Large intestine (tissue), 3 donors: Measurements from ENCODE around the gene TBC1D22A. TPM values are rescaled to one million over a fixed set of nuclear protein-coding genes. Genes with fewer than 3 reads are reported as not detected.

Source experiments
- DNase-seq, 2 donors: peaks; one replicate each; pipeline versions ENCODE4 v3.0.0 to v3.0.0-alpha.2; 2013
- H3K27ac ChIP-seq: one replicate; pipeline ENCODE4 v1.5.1; 2013; ENCODE audit warnings: low read length
- H3K27me3 ChIP-seq: 2 replicates; pipeline ENCODE4 v1.6.1; 2013; ENCODE audit warnings: low read length; ENCODE audit not compliant: control insufficient read depth, insufficient read depth
- H3K36me3 ChIP-seq: 2 replicates; pipeline ENCODE4 v1.6.1; 2013; ENCODE audit warnings: low read length; ENCODE audit not compliant: control insufficient read depth, insufficient read depth
- H3K4me1 ChIP-seq: one replicate; pipeline ENCODE4 v1.6.1; 2013; ENCODE audit warnings: low read length; ENCODE audit not compliant: control insufficient read depth, insufficient read depth
- H3K4me3 ChIP-seq: one replicate; pipeline ENCODE4 v1.5.1; 2013; ENCODE audit warnings: low read length
- H3K9me3 ChIP-seq: one replicate; pipeline ENCODE4 v1.6.1; 2013; ENCODE audit warnings: mild to moderate bottlenecking, low read depth, low read length, moderate library complexity; ENCODE audit not compliant: control insufficient read depth
- WGBS: methylation state at CpG from one replicate; pipeline ENCODE4 v1.1.5; 2013; ENCODE audit warnings: low lambda C conversion rate; ENCODE audit not compliant: insufficient coverage; 5-methylcytosine and 5-hydroxymethylcytosine counted together
- polyA plus RNA-seq: library from polyadenylated mRNA; unstranded; fragments of 120-200 nt; gene quantifications from one replicate; pipeline ENCODE4 v1.2.1, GENCODE V29; 2013

The TBC1D22A gene
- polyA plus RNA-seq, 1 donor = 21.5 TPM

DNA sequence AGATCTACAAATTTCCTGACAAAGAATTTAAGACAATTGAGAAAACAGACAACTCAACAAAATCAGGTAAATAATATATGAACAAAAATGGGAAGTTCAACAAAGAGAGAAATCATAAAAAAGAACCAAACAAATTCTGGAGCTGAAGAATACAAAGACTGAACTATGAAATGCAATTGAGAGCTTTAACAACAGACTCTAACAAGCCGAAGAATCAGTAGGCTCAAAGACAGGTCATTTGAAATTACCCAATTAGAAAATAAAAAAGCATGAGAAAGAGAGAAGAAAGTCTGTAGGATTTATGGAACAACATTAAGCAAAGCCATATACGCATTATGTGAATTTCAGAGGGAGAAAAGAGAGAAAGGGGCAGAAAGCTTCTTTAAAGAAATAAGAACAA, 72.8 kb downstream of the TBC1D22A start:
- H3K27me3 ChIP-seq = no peaks in the 10 kb centered on the region
- DNase-seq = no peak
- H3K9me3 ChIP-seq = peaks cover 8% of the 10 kb centered on the region
- no peak overlapping the region for H3K27ac ChIP-seq
- 100% methylated on average over 2 of the region's 2 CpGs for WGBS
- no peaks in the 10 kb centered on the region for H3K4me1 ChIP-seq
- H3K4me3 ChIP-seq = no peak overlapping the region
- H3K36me3 ChIP-seq = peaks cover 7% of the 10 kb centered on the region

DNA sequence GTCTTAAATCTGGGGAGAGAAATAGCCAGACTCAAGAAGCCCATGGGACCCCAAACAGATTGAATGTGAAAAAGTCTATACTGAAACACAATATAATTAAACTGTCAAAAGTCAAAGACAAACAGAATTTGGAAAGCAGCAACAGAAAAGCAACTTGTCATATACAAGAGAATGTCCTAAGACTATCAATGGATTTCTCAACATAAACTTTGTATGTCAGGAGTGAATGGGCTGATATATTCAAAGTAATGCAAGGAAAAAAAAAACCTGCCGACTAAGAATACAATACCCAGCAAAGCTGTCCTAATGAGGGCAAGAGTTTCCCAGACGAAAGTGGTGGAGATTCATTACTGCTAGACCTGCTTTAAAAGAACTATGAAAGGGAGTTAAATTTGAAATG, 73.2 kb downstream of the TBC1D22A start:
- WGBS = 100% methylated on average over 1 of the region's 2 CpGs
- H3K4me3 ChIP-seq = no peak overlapping the region

DNA sequence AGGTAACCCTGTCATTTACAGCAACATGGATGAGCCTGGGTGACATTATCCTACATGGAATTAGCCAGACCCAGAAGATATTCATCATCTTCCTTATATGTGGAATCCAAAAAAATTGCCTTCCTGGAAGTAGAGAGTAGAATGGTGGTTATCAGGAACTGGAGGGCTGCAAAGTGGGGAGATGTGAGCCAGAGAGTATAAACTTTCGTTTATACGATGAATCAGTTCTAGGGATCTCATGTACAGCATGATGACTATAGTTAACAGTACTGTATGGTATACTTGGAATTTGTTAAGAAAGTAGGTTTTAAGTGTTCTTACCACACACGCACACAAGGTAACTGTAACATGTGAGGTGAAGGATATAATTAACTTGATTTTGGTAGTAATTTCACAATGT, 79.1 kb downstream of the TBC1D22A start:
- H3K4me3 ChIP-seq = no peak overlapping the region
- no peaks in the 10 kb centered on the region for H3K4me1 ChIP-seq
- H3K36me3 ChIP-seq = no peaks in the 10 kb centered on the region
- no peaks in the 10 kb centered on the region for H3K9me3 ChIP-seq
- WGBS = 80% methylated on average over 1 of the region's 3 CpGs
- H3K27me3 ChIP-seq = no peaks in the 10 kb centered on the region
- H3K27ac ChIP-seq = no peak overlapping the region
- DNase-seq = no peak

More for the DNA sequence above, 73.2 kb downstream of the TBC1D22A start:
- no peaks in the 10 kb centered on the region for H3K4me1 ChIP-seq
- H3K36me3 ChIP-seq = peaks cover 7% of the 10 kb centered on the region
- peaks cover 8% of the 10 kb centered on the region for H3K9me3 ChIP-seq
- H3K27me3 ChIP-seq = no peaks in the 10 kb centered on the region
- DNase-seq = no peak
- no peak overlapping the region for H3K27ac ChIP-seq

DNA sequence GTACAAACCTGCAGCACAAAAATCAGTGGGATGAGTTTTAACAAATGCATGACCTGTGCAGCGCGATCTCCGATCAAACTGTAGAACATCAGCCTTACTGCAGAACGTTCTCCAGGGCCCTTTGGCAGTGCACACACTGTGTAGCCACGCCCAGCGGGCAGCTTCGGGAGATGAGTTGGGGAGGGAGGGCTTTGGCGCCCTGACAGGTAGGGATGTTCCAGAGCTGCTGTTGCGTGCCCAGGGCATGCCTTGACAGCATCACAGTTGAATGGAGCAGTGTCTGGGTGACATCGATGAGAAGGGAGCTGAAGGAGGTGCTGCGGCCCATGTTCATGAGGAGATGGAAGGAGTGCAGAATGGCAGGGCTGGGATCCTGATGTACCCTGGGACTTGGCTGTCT, 80.2 kb downstream of the TBC1D22A start:
- no peak for DNase-seq
- WGBS = no CpG with 5 or more reads among the region's 11 CpGs
- H3K4me3 ChIP-seq = no peak overlapping the region
- H3K9me3 ChIP-seq = no peaks in the 10 kb centered on the region
- H3K36me3 ChIP-seq = peaks cover 6% of the 10 kb centered on the region
- no peaks in the 10 kb centered on the region for H3K4me1 ChIP-seq
- no peak overlapping the region for H3K27ac ChIP-seq
- H3K27me3 ChIP-seq = no peaks in the 10 kb centered on the region

DNA sequence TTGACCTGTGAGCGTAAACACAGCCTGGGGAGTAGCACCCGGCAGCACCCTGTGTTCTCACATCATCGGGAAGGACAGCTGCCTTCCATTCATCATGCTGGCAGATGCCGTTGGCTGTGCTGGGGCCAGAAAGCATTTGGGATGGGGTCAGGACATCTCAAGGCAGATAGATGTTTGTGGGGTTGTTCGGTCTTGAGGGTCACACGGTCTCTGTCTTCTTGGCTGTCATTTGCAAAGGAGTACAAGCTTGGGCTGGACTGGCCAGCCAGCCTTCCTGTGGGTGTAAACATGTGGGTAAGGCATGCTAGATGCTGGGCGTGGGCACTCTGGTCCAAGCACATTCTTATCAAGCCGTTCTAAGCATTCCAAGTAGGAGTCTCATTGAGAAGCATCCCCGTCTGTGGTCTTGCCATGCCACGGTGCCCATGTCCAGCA, 81.4 kb downstream of the TBC1D22A start:
- Histone ChIP-seq H3K9me3 (no peaks in the 10 kb centered on the region), H3K4me1 (no peaks in the 10 kb centered on the region), H3K27ac (no peak overlapping the region), H3K4me3 (no peak overlapping the region), H3K36me3 (peaks cover 6% of the 10 kb centered on the region), H3K27me3 (no peaks in the 10 kb centered on the region)
- no peak for DNase-seq
- WGBS = no CpG with 5 or more reads among the region's 10 CpGs

DNA sequence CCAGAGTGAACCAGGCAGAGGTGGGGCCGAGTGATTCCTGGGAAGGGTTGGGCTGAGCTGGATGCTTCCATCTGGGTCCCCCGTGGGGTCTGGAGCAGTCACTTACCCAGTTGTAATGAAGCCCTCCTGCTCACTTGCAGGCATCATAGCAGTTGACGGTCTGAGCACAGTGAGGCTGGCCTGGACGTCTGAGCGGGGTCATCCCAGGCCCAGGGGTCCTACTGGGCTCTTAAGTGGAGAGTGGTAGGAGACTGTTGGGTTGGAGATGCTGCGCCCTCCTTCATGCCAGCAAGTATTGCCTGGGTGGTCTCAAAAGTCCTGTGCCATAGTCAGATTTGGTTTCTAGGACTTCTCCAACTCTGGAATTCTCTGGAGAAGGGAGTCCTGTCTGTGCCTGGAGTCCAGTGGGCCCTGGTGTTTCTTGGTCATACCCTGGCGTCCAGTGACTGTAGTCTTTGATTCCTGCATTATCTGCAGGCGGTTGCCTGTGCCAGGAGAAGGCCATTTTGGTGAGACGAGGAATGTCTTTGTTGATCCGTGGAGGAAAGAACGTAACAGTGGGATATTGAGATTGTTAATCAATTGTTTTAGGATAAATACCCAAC, 82.3 kb downstream of the TBC1D22A start:
- H3K4me3 ChIP-seq = no peak overlapping the region
- WGBS = no CpG with 5 or more reads among the region's 11 CpGs
- no peaks in the 10 kb centered on the region for H3K9me3 ChIP-seq
- H3K36me3 ChIP-seq = peaks cover 6% of the 10 kb centered on the region
- H3K4me1 ChIP-seq = no peaks in the 10 kb centered on the region
- H3K27me3 ChIP-seq = no peaks in the 10 kb centered on the region
- no peak overlapping the region for H3K27ac ChIP-seq
- no peak for DNase-seq

DNA sequence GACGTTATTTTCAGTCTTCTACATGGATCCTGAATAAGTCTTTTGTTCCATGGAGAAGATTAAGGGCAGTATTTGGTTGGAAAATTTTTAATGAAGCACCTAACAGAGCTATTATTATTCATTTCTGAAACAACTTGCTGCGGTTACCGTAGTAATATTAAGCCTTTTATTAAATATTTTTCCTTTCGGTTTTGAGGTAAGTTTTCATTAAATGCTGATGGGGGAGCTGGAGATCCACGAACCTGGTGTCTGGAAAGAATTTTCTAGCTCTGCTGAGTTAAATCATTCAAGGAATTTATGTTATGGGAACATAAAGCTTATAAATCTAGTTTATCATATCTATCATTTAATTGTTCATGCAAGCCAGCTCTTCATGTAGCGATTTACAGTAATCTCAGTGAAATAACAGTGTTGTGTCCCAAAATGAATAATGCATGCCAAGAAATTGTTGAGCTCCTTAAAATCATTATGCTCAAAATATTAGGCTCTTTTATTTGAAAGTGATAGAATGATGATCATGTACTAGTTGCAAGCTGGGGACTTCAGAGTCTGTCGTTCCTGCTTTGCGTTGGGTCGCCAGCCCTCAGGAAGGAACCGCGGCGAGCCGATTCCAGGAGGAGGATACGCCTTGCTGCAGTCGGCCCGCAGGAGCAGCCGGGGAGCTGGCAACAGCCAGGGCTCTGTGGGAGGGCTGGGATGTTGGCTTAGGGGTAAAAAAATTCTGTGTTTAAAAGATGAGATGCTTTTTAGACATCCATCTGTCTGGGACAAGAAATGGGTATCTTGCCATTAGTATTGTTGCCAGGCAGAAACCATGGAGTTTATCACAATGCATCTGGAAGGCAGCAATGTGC, 83.1 kb downstream of the TBC1D22A start:
- no peaks in the 10 kb centered on the region for H3K27me3 ChIP-seq
- whole genome bisulfite sequencing = no CpG with 5 or more reads among the region's 17 CpGs
- no peaks in the 10 kb centered on the region for H3K9me3 ChIP-seq
- peaks cover 6% of the 10 kb centered on the region for H3K36me3 ChIP-seq
- DNase-seq = no peak
- no peak overlapping the region for H3K27ac ChIP-seq
- no peak overlapping the region for H3K4me3 ChIP-seq
- H3K4me1 ChIP-seq = no peaks in the 10 kb centered on the region

DNA sequence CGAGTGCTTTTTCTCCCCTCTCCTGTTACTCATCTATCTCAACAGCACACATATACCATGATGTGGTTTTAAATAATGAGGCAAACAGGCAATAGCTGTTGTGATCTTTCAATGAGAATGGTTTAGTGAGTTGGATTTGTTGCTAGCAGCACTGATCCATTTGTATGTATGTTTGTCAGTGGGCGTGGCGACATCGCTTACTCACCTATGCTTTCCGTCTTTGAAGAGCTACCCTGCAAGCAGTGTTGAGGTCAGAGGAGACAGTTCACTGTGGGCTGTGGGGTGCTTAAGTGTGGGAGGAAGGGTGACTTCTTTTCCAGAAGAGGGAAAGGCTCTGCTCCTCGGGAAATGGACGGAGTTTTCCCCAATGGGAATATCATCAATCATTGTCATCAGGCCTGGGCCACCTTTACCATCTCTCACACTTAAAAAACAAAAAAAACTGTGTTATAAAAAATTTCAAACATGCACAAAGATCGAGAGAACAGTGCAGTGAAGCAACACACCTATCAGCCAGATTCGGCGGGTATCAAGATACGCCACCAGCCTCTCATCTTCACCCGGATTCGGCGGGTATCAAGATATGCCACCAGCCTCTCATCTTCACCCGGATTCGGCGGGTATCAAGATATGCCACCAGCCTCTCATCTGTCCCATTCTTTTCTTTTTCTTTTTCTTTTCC, 83.8 kb downstream of the TBC1D22A start:
- no peak overlapping the region for H3K27ac ChIP-seq
- H3K36me3 ChIP-seq = peaks cover 6% of the 10 kb centered on the region
- H3K4me1 ChIP-seq = no peaks in the 10 kb centered on the region
- DNase-seq = no peak
- H3K4me3 ChIP-seq = no peak overlapping the region
- no peaks in the 10 kb centered on the region for H3K9me3 ChIP-seq
- no peaks in the 10 kb centered on the region for H3K27me3 ChIP-seq
- 96% methylated on average over 4 of the region's 17 CpGs for WGBS

DNA sequence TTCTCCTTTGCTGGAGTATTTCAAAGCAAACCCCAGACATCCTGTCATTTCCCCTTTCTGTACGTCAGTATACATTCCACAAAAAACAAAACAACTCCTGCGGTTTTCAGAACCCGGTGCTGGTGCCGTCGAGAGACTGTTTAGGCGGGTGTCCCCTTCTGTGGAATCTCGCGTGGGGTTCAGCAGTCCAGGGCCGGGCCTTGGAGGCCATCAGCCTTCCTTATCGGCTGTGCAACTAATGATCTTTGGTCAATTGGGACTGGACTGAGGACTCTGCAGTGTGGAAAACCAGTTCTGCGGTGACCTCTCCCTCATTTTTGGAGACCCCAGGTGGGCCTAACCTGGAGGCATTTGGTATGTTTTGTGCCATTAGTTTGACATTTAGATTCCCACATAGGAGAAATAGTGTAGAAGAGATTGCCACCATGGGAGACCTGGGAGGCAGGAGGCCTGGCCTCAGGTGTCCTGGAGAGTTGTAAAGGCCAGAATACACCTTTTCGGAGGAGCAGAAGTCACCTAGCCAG, 84.4 kb downstream of the TBC1D22A start:
- no peak for DNase-seq
- peaks cover 8% of the 10 kb centered on the region for H3K36me3 ChIP-seq
- no peaks in the 10 kb centered on the region for H3K4me1 ChIP-seq
- no peak overlapping the region for H3K4me3 ChIP-seq
- no peaks in the 10 kb centered on the region for H3K27me3 ChIP-seq
- no peaks in the 10 kb centered on the region for H3K9me3 ChIP-seq
- no peak overlapping the region for H3K27ac ChIP-seq
- WGBS = no CpG with 5 or more reads among the region's 12 CpGs

DNA sequence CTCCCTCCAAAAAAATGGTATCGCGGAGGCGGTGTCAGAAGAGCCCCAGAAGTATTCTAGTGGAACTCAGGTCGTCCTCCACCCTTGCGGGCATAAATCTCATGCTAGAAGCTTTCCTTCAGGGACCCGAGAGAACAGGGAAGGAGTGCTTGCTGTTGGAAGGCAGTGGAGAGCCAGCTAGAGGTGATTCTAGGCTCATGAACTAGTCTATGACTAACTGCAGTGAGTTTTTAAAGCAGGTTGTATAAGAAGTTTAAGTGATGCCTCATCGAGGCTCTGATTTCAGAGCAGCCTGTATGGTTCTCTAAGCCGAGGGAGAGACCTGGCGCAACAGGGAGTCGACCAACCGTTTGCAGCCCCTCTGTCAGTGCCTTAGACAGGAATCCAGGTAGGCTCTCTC, 85.7 kb downstream of the TBC1D22A start:
- no peak for DNase-seq

More for the DNA sequence above, 85.7 kb downstream of the TBC1D22A start:
- no peaks in the 10 kb centered on the region for H3K4me1 ChIP-seq
- H3K9me3 ChIP-seq = no peaks in the 10 kb centered on the region
- H3K4me3 ChIP-seq = no peak overlapping the region
- H3K27me3 ChIP-seq = no peaks in the 10 kb centered on the region
- peaks cover 12% of the 10 kb centered on the region for H3K36me3 ChIP-seq
- H3K27ac ChIP-seq = no peak overlapping the region
- no CpG with 5 or more reads among the region's 11 CpGs for WGBS
